H9 (cell line): Measurements from ENCODE around the gene BAIAP2. TPM values are rescaled to one million over a fixed set of nuclear protein-coding genes. Genes with fewer than 3 reads are reported as not detected.

Experiments
- DNase-seq: peaks from one replicate; pipeline ENCODE4 v3.0.0-alpha.2; 2017
- H2AFZ ChIP-seq: one replicate; pipeline ENCODE4 v1.6.1; 2013; ENCODE audit warnings: mild to moderate bottlenecking, low read length, control low read depth, moderate library complexity
- H2AK5ac ChIP-seq: 2 replicates; pipeline ENCODE4 v1.6.1; 2013; ENCODE audit warnings: low read length, control low read depth, mixed read lengths; ENCODE audit not compliant: insufficient read length
- H2BK120ac ChIP-seq: one replicate; pipeline ENCODE4 v1.6.1; 2013; ENCODE audit warnings: low read depth, mild to moderate bottlenecking, low read length, control low read depth, inconsistent platforms; ENCODE audit not compliant: poor library complexity, severe bottlenecking
- H2BK12ac ChIP-seq: 2 replicates; pipeline ENCODE4 v1.6.1; 2013; ENCODE audit warnings: low read length, control low read depth, mixed read lengths, low read depth; ENCODE audit not compliant: insufficient read length
- H2BK15ac ChIP-seq: 2 replicates; pipeline ENCODE4 v1.6.1; 2013; ENCODE audit warnings: low read depth, low read length, control low read depth
- H2BK20ac ChIP-seq: one replicate; pipeline ENCODE4 v1.6.1; 2013; ENCODE audit warnings: low read depth, mild to moderate bottlenecking, low read length, control low read depth, inconsistent platforms; ENCODE audit not compliant: poor library complexity, severe bottlenecking
- H2BK5ac ChIP-seq: 2 replicates; pipeline ENCODE4 v1.6.1; 2013; ENCODE audit warnings: low read length, control low read depth, mixed read lengths; ENCODE audit not compliant: insufficient read length
- H3K14ac ChIP-seq: 2 replicates; pipeline ENCODE4 v1.6.1; 2013; ENCODE audit warnings: low read length, control low read depth; ENCODE audit not compliant: insufficient read depth
- H3K18ac ChIP-seq: 2 replicates; pipeline ENCODE4 v1.6.1; 2013; ENCODE audit warnings: low read depth, mild to moderate bottlenecking, mixed read lengths, low read length, control low read depth; ENCODE audit not compliant: insufficient read length
- H3K23ac ChIP-seq: 2 replicates; pipeline ENCODE4 v1.6.1; 2013; ENCODE audit warnings: low read length, control low read depth, mixed read lengths, low read depth; ENCODE audit not compliant: insufficient read length
- H3K23me2 ChIP-seq: 2 replicates; pipeline ENCODE4 v1.6.1; 2013; ENCODE audit warnings: low read depth, mild to moderate bottlenecking, mixed read lengths, low read length, control low read depth; ENCODE audit not compliant: insufficient read length, poor library complexity, severe bottlenecking
- H3K27ac ChIP-seq: 2 replicates; pipeline ENCODE4 v1.5.1; 2013; ENCODE audit warnings: low read length, control low read depth, mixed read lengths, low read depth; ENCODE audit not compliant: insufficient read length
- H3K27me3 ChIP-seq: 2 replicates; pipeline ENCODE4 v1.6.1; 2013; ENCODE audit warnings: low read length, control low read depth, inconsistent platforms; ENCODE audit not compliant: insufficient read depth
- H3K4ac ChIP-seq: 2 replicates; pipeline ENCODE4 v1.6.1; 2013; ENCODE audit warnings: low read depth, mild to moderate bottlenecking, control low read depth, inconsistent platforms, low read length, moderate library complexity
- H3K4me1 ChIP-seq: 2 replicates; pipeline ENCODE4 v1.6.1; 2013; ENCODE audit warnings: low read length, control low read depth, inconsistent platforms; ENCODE audit not compliant: insufficient read depth
- H3K4me2 ChIP-seq: 2 replicates; pipeline ENCODE4 v1.6.1; 2013; ENCODE audit warnings: low read length, control low read depth, mixed read lengths; ENCODE audit not compliant: insufficient read length, insufficient read depth
- H3K56ac ChIP-seq: 2 replicates; pipeline ENCODE4 v1.6.1; 2013; ENCODE audit warnings: low read depth, mild to moderate bottlenecking, mixed read lengths, low read length, control low read depth; ENCODE audit not compliant: insufficient read length
- H3K79me1 ChIP-seq: 2 replicates; pipeline ENCODE4 v1.6.1; 2013; ENCODE audit warnings: low read depth, mild to moderate bottlenecking, moderate library complexity, low read length, control low read depth, inconsistent platforms; ENCODE audit not compliant: insufficient read depth, poor library complexity, severe bottlenecking
- H3K79me2 ChIP-seq: 2 replicates; pipeline ENCODE4 v1.6.1; 2013; ENCODE audit warnings: low read length, control low read depth, inconsistent platforms; ENCODE audit not compliant: insufficient read depth
- H3K9ac ChIP-seq: 2 replicates; pipeline ENCODE4 v1.6.1; 2013; ENCODE audit warnings: low read length, control low read depth, mixed read lengths; ENCODE audit not compliant: insufficient read length; ENCODE audit errors: extremely low read depth
- H3K9me3 ChIP-seq: one replicate; pipeline ENCODE4 v1.6.1; 2013; ENCODE audit warnings: low read depth, low read length, inconsistent platforms; ENCODE audit not compliant: control insufficient read depth
- H3T11ph ChIP-seq: one replicate; pipeline ENCODE4 v1.6.1; 2013; ENCODE audit warnings: mild to moderate bottlenecking, low read length, control low read depth, inconsistent platforms
- H4K20me1 ChIP-seq: one replicate; pipeline ENCODE4 v1.6.1; 2013; ENCODE audit not compliant: control insufficient read depth, insufficient read length, insufficient read depth
- H4K5ac ChIP-seq: 2 replicates; pipeline ENCODE4 v1.6.1; 2013; ENCODE audit warnings: low read depth, mild to moderate bottlenecking, mixed read lengths, low read length, control low read depth; ENCODE audit not compliant: insufficient read length
- H4K8ac ChIP-seq: replicated peaks from 2 replicates; pipeline ENCODE4 v1.6.1; 2013; ENCODE audit warnings: low read length, control low read depth, mixed read lengths, low read depth; ENCODE audit not compliant: insufficient read length
- H4K91ac ChIP-seq: 2 replicates; pipeline ENCODE4 v1.6.1; 2013; ENCODE audit warnings: low read depth, mild to moderate bottlenecking, moderate library complexity, mixed read lengths, low read length, control low read depth; ENCODE audit not compliant: insufficient read length
- H3K27ac Mint-ChIP-seq, 3 experiments: 2 replicates in 2 of 3; 3 replicates in 1 of 3; pipeline ENCODE4 v1.8.0; 2020 to 2021; ENCODE audit warnings: mixed read lengths in 3 of 3, mild to moderate bottlenecking in 1 of 3, moderate library complexity in 1 of 3
- H3K27me3 Mint-ChIP-seq: 2 replicates; pipeline ENCODE4 v1.8.0; 2021; ENCODE audit warnings: low read depth, mild to moderate bottlenecking, moderate library complexity, mixed read lengths
- H3K36me3 Mint-ChIP-seq, 3 experiments: 2 replicates in 2 of 3; 3 replicates in 1 of 3; pipeline ENCODE4 v1.8.0; 2020 to 2021; ENCODE audit warnings: low read depth in 3 of 3, mixed read lengths in 3 of 3; ENCODE audit not compliant: insufficient read depth in 1 of 3
- H3K4me1 Mint-ChIP-seq, 2 experiments: 2 replicates each; pipeline ENCODE4 v1.8.0; 2020; ENCODE audit warnings: mixed read lengths in 2 of 2
- H3K4me3 Mint-ChIP-seq, 2 experiments: 2 replicates in 1 of 2; 3 replicates in 1 of 2; pipeline ENCODE4 v1.8.0; 2020 to 2021; ENCODE audit warnings: mild to moderate bottlenecking in 2 of 2, mixed read lengths in 2 of 2, moderate library complexity in 1 of 2
- H3K9me3 Mint-ChIP-seq, 2 experiments: 2 replicates in 1 of 2; 3 replicates in 1 of 2; pipeline ENCODE4 v1.8.0; 2020; ENCODE audit warnings: mild to moderate bottlenecking in 2 of 2, mixed read lengths in 2 of 2, moderate library complexity in 1 of 2
- WGBS: extraction: QIAGEN DNeasy Blood & Tissue Kit; methylation state at CpG from one replicate; pipeline ENCODE4 v1.1.7; 2013; ENCODE audit warnings: missing lambda C conversion rate, low lambda C conversion rate, mixed read lengths; ENCODE audit not compliant: insufficient read length; ENCODE audit errors: extremely low coverage; 5-methylcytosine and 5-hydroxymethylcytosine counted together
- total RNA-seq: library from RNA; stranded (reverse); gene quantifications from 2 replicates; pipeline ENCODE4 v1.2.1, GENCODE V29; 2021
- TF ChIP-seq, protein P1 (sequence below): fragments of 200-600 bp; sonication (generic); conservative IDR thresholded peaks from 3 replicates; pipeline ENCODE4 v1.8.0; 2021; ENCODE audit warnings: antibody characterized with exemption, mild to moderate bottlenecking

BAIAP2 gene
- total RNA-seq, 1 experiment from 2014 or later: 27.8 TPM

DNA sequence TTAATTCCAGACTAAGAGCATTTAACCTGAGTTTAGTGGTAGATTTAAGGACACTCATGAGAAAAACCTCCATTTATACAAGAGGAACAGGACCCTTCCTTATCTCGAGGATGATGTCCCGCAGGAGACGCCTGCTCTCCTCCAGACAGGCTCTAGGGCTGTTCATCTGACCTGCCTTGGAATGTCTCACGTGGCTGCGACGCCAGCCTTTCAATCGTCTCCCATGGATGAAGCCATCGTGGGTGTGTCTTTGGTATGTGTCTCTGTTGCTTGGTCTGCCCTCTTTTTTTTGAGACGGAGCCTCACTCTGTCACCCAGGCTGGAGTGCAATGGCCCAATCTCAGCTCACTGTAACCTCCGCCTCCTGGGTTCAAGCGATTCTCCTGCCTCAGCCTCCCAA, 26.8 kb upstream of the BAIAP2 start:
- TF ChIP-seq, protein P1, sequence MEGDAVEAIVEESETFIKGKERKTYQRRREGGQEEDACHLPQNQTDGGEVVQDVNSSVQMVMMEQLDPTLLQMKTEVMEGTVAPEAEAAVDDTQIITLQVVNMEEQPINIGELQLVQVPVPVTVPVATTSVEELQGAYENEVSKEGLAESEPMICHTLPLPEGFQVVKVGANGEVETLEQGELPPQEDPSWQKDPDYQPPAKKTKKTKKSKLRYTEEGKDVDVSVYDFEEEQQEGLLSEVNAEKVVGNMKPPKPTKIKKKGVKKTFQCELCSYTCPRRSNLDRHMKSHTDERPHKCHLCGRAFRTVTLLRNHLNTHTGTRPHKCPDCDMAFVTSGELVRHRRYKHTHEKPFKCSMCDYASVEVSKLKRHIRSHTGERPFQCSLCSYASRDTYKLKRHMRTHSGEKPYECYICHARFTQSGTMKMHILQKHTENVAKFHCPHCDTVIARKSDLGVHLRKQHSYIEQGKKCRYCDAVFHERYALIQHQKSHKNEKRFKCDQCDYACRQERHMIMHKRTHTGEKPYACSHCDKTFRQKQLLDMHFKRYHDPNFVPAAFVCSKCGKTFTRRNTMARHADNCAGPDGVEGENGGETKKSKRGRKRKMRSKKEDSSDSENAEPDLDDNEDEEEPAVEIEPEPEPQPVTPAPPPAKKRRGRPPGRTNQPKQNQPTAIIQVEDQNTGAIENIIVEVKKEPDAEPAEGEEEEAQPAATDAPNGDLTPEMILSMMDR: no peak
- Mint-ChIP-seq H3K36me3 (peaks cover 9 to 15% (median 11%) of the 10 kb centered on the region in 3 experiments), H3K4me1 (peaks cover 12 to 23% of the 10 kb centered on the region in 2 experiments), H3K9me3 (peaks cover 19 to 22% of the 10 kb centered on the region in 2 experiments), H3K27ac (no peak overlapping the region), H3K27me3 (peaks cover 57% of the 10 kb centered on the region), H3K4me3 (no peak overlapping the region)
- H3K4me2 ChIP-seq: no peak overlapping the region
- peaks cover 7% of the 10 kb centered on the region for H3K9me3 ChIP-seq
- H4K5ac ChIP-seq: no peak overlapping the region
- H4K91ac ChIP-seq: no peak overlapping the region
- no peak overlapping the region for H2BK20ac ChIP-seq
- H3K79me1 ChIP-seq: no peaks in the 10 kb centered on the region
- H2AFZ ChIP-seq: no peak overlapping the region
- no peak overlapping the region for H3K18ac ChIP-seq
- no peak overlapping the region for H3K23ac ChIP-seq
- no peak overlapping the region for H2BK5ac ChIP-seq
- H3K27me3 ChIP-seq: no peaks in the 10 kb centered on the region; the same call in 1 of the 2 replicates
- H3K14ac ChIP-seq: no peak overlapping the region
- H3K27ac ChIP-seq: no peak overlapping the region
- no peak overlapping the region for H3K9ac ChIP-seq
- no peak overlapping the region for H2AK5ac ChIP-seq
- no peak overlapping the region for H2BK120ac ChIP-seq
- no peak overlapping the region for H3K4ac ChIP-seq
- no peak overlapping the region for H2BK12ac ChIP-seq
- H4K8ac ChIP-seq: no peak overlapping the region
- H3K23me2 ChIP-seq: peaks cover 4% of the 10 kb centered on the region
- H4K20me1 ChIP-seq: no peaks in the 10 kb centered on the region
- no peak overlapping the region for H3K56ac ChIP-seq
- no peaks in the 10 kb centered on the region for H3K79me2 ChIP-seq
- H3T11ph ChIP-seq: no peak overlapping the region
- no peak overlapping the region for H2BK15ac ChIP-seq
- no peak for DNase-seq
- no CpG with 5 or more reads among the region's 11 CpGs for WGBS
- no peaks in the 10 kb centered on the region for H3K4me1 ChIP-seq
